Fibroblast of upper back skin (primary cell): Measurements from ENCODE around the gene RTBDN.
"Not testable (repeated sequence)": the region's sequence is repeated elsewhere in the genome, so short reads cannot be mapped to it uniquely, and the experiment has no call there.

Experiments
- DNase-seq: peaks from one replicate; pipeline ENCODE4 v3.0.0-alpha.2; 2013

The RTBDN gene

GRCh38 chr19:12856653-12857052 lies 22.3 kb upstream of the RTBDN start:
- DNase-seq, result no peak

GRCh38 chr19:12847159-12848139 lies 13.1 kb upstream of the RTBDN start:
- peak; percentile 72 for DNase-seq

GRCh38 chr19:12846613-12847012 lies 12.2 kb upstream of the RTBDN start:
- DNase-seq, result not testable (repeated sequence)

- DNase-seq, result no peak
These were observed 9.8 kb upstream of the RTBDN start for GRCh38 chr19:12843999-12844732.

GRCh38 chr19:12843328-12843727 lies 8.9 kb upstream of the RTBDN start:
- DNase-seq, result no peak

- no peak for DNase-seq
These were observed 8.1 kb upstream of the RTBDN start for GRCh38 chr19:12842511-12842910.

- peak; percentile 21 for DNase-seq
These were observed 6.7 kb upstream of the RTBDN start for GRCh38 chr19:12841094-12841493.

GRCh38 chr19:12840091-12841079 lies 6.0 kb upstream of the RTBDN start:
- peak; percentile 58 for DNase-seq

- no peak for DNase-seq
These were observed 4.7 kb upstream of the RTBDN start for GRCh38 chr19:12838886-12839756.

- DNase-seq, result no peak
These were observed 4.0 kb upstream of the RTBDN start, which contains the start of gene MAST1 for GRCh38 chr19:12838182-12838885. MAST1 (plus strand) TSS chr19:12838515; CDS start chr19:12838573, 58 bp downstream.

GRCh38 chr19:12837225-12837624 lies 2.8 kb upstream of the RTBDN start:
- DNase-seq, result no peak

GRCh38 chr19:12836529-12836863 lies 2.1 kb upstream of the RTBDN start:
- no peak for DNase-seq

- DNase-seq, result peak; percentile 7
These were observed 788 bp upstream of the RTBDN start for GRCh38 chr19:12834976-12835757.

- DNase-seq, result no peak
These were observed 427 bp downstream of the RTBDN start for GRCh38 chr19:12833738-12834565.

GRCh38 chr19:12833418-12833737 lies 1.0 kb downstream of the RTBDN start:
- no peak for DNase-seq

GRCh38 chr19:12828494-12828893 lies 5.9 kb downstream of the RTBDN start:
- no peak for DNase-seq

GRCh38 chr19:12825254-12826131 lies 8.9 kb downstream of the RTBDN start:
- DNase-seq, result peak; percentile 34

- no peak for DNase-seq
These were observed 12.6 kb downstream of the RTBDN start for GRCh38 chr19:12821761-12822160.
